Measurements from ENCODE around the gene FAM20A. TPM values are rescaled to one million over a fixed set of nuclear protein-coding genes. Genes with fewer than 3 reads are reported as not detected.

Gene FAM20A
- total RNA-seq, 1 donor from 2014 or later = 0.37 TPM

- Mint-ChIP-seq H3K4me1 (ENCODE audit: low read depth, unreplicated experiment) (no peaks in the 10 kb centered on the region), H3K9me3 (ENCODE audit: unreplicated experiment) (peaks cover 2% of the 10 kb centered on the region), H3K4me3 (ENCODE audit: unreplicated experiment) (no peak overlapping the region), H3K27me3 (ENCODE audit: unreplicated experiment) (no peaks in the 10 kb centered on the region), H3K27ac (ENCODE audit: unreplicated experiment) (no peak overlapping the region), H3K36me3 (ENCODE audit: unreplicated experiment) (peaks cover 4% of the 10 kb centered on the region)
- no peak for TF ChIP-seq CTCF (IDR thresholded peaks at IDR 0.05; ENCODE audit: partially characterized antibody, unreplicated experiment)
- no peak for DNase-seq
These were observed 15.2 kb upstream of the FAM20A start for GRCh38 chr17:68616334-68616733.

- no peak overlapping the region for H3K27ac Mint-ChIP-seq (ENCODE audit: unreplicated experiment)
- no peak for DNase-seq
- H3K4me1 Mint-ChIP-seq (ENCODE audit: low read depth, unreplicated experiment) = no peaks in the 10 kb centered on the region
- H3K9me3 Mint-ChIP-seq (ENCODE audit: unreplicated experiment) = peaks cover 2% of the 10 kb centered on the region
- no peak for TF ChIP-seq CTCF (IDR thresholded peaks at IDR 0.05; ENCODE audit: partially characterized antibody, unreplicated experiment)
- H3K4me3 Mint-ChIP-seq (ENCODE audit: unreplicated experiment) = no peak overlapping the region
- H3K27me3 Mint-ChIP-seq (ENCODE audit: unreplicated experiment) = no peaks in the 10 kb centered on the region
- peaks cover 9% of the 10 kb centered on the region for H3K36me3 Mint-ChIP-seq (ENCODE audit: unreplicated experiment)
These were observed 13.6 kb upstream of the FAM20A start for GRCh38 chr17:68614718-68615117.

- no peak overlapping the region for H3K27ac Mint-ChIP-seq (ENCODE audit: unreplicated experiment)
These were observed 12.7 kb upstream of the FAM20A start for GRCh38 chr17:68613739-68614298.

GRCh38 chr17:68612923-68613292, 11.7 kb upstream of the FAM20A start:
- Mint-ChIP-seq H3K4me1 (ENCODE audit: low read depth, unreplicated experiment) (no peaks in the 10 kb centered on the region), H3K27ac (ENCODE audit: unreplicated experiment) (no peak overlapping the region), H3K27me3 (ENCODE audit: unreplicated experiment) (no peaks in the 10 kb centered on the region), H3K36me3 (ENCODE audit: unreplicated experiment) (peaks cover 4% of the 10 kb centered on the region), H3K4me3 (ENCODE audit: unreplicated experiment) (no peak overlapping the region), H3K9me3 (ENCODE audit: unreplicated experiment) (peaks cover 2% of the 10 kb centered on the region)
- no peak for TF ChIP-seq CTCF (IDR thresholded peaks at IDR 0.05; ENCODE audit: partially characterized antibody, unreplicated experiment)
- no peak for DNase-seq

More at GRCh38 chr17:68613739-68614298, 12.7 kb upstream of the FAM20A start:
- peak; percentile 59 for TF ChIP-seq CTCF (IDR thresholded peaks at IDR 0.05; ENCODE audit: partially characterized antibody, unreplicated experiment)
- H3K27me3 Mint-ChIP-seq (ENCODE audit: unreplicated experiment) = no peaks in the 10 kb centered on the region
- H3K4me3 Mint-ChIP-seq (ENCODE audit: unreplicated experiment) = no peak overlapping the region
- peaks cover 9% of the 10 kb centered on the region for H3K36me3 Mint-ChIP-seq (ENCODE audit: unreplicated experiment)
- H3K9me3 Mint-ChIP-seq (ENCODE audit: unreplicated experiment) = peaks cover 2% of the 10 kb centered on the region
- peak; percentile 15 for DNase-seq
- H3K4me1 Mint-ChIP-seq (ENCODE audit: low read depth, unreplicated experiment) = no peaks in the 10 kb centered on the region

- no peaks in the 10 kb centered on the region for H3K27me3 Mint-ChIP-seq (ENCODE audit: unreplicated experiment)
These were observed 11.2 kb upstream of the FAM20A start for GRCh38 chr17:68612209-68612922.

More at GRCh38 chr17:68612209-68612922, 11.2 kb upstream of the FAM20A start:
- Mint-ChIP-seq H3K36me3 (ENCODE audit: unreplicated experiment) (peaks cover 10% of the 10 kb centered on the region), H3K4me3 (ENCODE audit: unreplicated experiment) (no peak overlapping the region), H3K9me3 (ENCODE audit: unreplicated experiment) (no peaks in the 10 kb centered on the region), H3K4me1 (ENCODE audit: low read depth, unreplicated experiment) (no peaks in the 10 kb centered on the region), H3K27ac (ENCODE audit: unreplicated experiment) (no peak overlapping the region)
- no peak for DNase-seq
- no peak for TF ChIP-seq CTCF (IDR thresholded peaks at IDR 0.05; ENCODE audit: partially characterized antibody, unreplicated experiment)

Data from glutamatergic neuron (in vitro differentiated cells).